H54 (cell line): ENCODE measurements around the gene MRPS18A.
"Not testable (repeated sequence)": the region's sequence is repeated elsewhere in the genome, so short reads cannot be mapped to it uniquely, and the experiment has no call there.

Source experiments
- DNase-seq: peaks from one replicate; pipeline ENCODE4 v3.0.0; 2011; ENCODE audit warnings: low spot score, mixed read lengths; ENCODE audit not compliant: insufficient read length
- FAIRE-seq: peaks from 3 replicates; lab custom pipeline; 2011; peaks lifted over from hg19 to GRCh38; lab: Jason Lieb, UNC
- POLR2A ChIP-seq: IDR thresholded peaks from 2 replicates; pipeline ENCODE4 v1.6.1; 2011; ENCODE audit warnings: low read depth, mild to moderate bottlenecking, low read length

The MRPS18A gene

GRCh38 chr6:43710576-43710975, 23.0 kb upstream of the MRPS18A start:
- DNase-seq (no peak), FAIRE-seq (no peak)
- no peak for TF ChIP-seq POLR2A

GRCh38 chr6:43709654-43710303, 22.2 kb upstream of the MRPS18A start:
- FAIRE-seq = no peak
- DNase-seq = no peak
- TF ChIP-seq POLR2A = no peak

GRCh38 chr6:43708860-43709653, 21.5 kb upstream of the MRPS18A start:
- FAIRE-seq = no peak
- no peak for TF ChIP-seq POLR2A
- DNase-seq = no peak

DNA sequence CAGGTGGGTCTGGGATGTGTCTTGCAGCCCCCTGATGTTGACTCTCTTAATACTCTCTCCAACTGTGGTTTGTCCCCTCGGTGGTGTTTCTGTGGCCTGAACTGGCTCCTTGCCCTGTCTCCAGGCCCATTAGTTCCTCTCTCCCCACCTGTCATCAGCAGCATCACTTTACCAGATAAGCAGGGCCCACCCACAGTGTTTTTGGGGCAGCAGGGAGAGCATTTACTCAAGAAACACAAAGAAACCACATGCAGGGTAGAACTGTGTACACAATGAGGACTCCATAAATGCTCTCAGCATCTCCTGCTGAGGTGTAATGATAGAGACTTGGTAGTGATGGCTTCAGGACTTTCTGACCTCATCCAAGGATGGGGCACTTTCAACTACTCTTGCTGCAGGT, 20.2 kb upstream of the MRPS18A start:
- DNase-seq = no peak
- no peak for FAIRE-seq
- no peak for TF ChIP-seq POLR2A

GRCh38 chr6:43707269-43707668, 19.7 kb upstream of the MRPS18A start:
- TF ChIP-seq POLR2A = no peak
- DNase-seq (no peak), FAIRE-seq (no peak)

- DNase-seq (no peak), FAIRE-seq (no peak)
- no peak for TF ChIP-seq POLR2A
Measured at GRCh38 chr6:43706788-43707187, 19.2 kb upstream of the MRPS18A start.

DNA sequence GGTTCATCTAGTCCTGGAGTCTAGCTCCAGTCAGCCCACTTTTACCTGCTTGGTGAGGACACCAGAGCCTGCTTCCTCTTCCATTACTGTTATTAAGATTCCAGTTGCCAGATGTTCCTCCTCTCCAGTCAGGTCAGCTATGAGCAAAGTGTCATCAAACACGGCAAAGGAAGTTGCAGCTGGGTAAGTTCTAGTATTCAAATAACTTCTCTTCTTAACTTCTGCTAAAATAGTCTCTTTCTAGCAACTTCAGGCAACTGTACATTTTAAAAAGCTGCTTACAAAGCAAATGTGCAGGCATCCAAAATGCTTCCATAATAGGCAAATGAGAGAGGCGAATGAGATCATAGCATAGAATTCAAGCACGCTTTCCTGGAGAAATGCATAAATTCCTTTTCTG, 18.4 kb upstream of the MRPS18A start:
- TF ChIP-seq POLR2A = no peak
- DNase-seq = no peak
- FAIRE-seq = no peak

GRCh38 chr6:43703512-43704429, 16.2 kb upstream of the MRPS18A start:
- TF ChIP-seq POLR2A = no peak
- DNase-seq (no peak), FAIRE-seq (no peak)

DNA sequence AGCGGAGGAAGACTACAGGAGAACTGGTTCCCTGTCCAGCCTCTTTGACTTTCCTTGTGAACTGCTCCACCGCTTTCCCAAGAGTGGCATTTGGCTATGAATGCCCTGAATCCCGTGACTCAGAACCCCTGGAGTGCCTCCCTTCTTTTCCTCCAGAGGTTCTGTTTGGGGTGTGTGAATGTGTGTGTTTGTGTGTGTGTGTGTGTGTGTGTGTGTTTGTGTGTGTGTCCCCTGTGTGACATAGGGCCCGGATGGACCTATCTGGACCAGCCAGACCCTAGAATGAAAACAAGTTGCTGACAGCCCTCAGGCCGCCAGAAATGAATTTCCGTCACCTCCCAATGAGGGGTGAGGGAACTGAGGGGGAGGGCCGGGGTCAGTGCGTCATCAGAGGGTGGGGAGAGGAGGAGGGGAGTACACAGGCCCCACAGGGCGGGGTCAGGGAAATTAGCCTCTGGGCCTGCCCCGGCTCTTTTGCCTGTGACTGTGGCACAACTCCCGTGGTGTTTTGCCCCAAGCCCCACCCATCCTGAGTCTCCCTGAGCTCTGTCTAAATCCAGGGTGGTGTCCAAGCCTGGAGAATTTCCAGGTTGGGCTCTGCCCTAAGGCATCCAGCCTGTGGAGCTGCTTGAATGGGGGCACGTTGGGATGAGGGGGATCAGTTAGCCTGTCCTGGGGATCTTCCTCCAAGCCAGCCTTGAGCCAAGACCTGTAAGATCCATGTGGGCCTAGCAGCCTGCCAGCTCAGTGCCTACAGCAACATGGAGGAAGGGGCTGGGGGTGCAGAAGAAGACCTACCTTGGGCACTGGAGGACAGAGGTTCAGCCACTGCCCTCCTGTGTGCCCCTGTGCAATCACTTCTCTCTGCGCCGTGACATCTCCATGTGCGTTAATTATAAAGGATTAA, 15.2 kb upstream of the MRPS18A start:
- peak; percentile 79 for FAIRE-seq
- DNase-seq = peak; percentile 99
- peak; percentile 24; the same call in 1 of the 2 replicates for TF ChIP-seq POLR2A

DNA sequence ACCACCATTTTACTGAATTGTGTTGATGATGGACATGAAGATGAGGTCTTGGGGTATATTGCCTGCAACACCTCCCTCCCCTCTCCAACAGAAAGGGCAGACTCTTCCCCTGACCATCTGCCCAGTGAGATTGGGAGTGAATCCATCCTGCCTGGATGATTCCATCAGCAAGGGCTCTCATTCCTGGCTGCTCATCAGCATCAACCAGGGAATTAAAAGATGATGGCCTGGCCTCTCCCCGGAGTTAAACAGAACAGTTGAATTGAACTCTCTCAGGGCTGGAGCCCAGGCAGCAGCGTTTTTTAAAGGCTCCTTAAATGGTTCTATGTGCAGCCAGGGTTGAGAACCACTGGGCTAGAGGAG, 14.6 kb upstream of the MRPS18A start:
- DNase-seq (no peak), FAIRE-seq (no peak)
- TF ChIP-seq POLR2A = no peak

DNA sequence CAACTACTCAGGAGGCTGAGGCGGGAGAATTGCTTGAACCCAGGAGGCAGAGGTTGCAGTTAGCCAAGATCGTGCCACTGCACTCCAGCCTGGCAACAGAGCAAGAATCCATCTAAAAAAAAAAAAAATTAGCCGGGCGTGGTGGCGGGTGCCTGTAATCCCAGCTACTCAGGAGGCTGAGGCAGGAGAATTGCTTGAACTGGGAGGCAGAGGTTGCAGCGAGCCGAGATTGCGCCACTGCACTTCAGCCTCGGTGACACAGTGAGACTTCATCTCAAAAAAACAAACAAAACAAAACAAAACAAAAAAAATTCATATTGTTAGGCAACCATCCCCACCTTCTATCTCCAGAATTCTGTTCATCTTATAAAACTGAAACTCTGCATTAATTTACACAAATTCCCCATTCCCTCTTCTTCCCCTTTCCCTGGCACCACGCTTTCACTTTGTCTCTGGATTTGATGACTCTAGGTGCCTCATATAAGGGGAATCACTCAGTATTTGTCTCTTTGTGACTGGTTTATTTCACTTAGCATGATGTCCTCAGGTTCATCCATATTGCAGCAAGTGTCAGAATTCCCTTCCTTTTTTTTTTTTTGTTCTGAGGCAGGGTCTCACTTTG, 13.5 kb upstream of the MRPS18A start:
- DNase-seq, FAIRE-seq: not testable (repeated sequence)

GRCh38 chr6:43699564-43700186, 12.1 kb upstream of the MRPS18A start:
- DNase-seq (peak; percentile 60), FAIRE-seq (no peak)
- TF ChIP-seq POLR2A = no peak
